ENCODE results near the gene PSD4.
"Not testable (repeated sequence)": the region's sequence is repeated elsewhere in the genome, so short reads cannot be mapped to it uniquely, and the experiment has no call there.

PSD4 gene

DNA sequence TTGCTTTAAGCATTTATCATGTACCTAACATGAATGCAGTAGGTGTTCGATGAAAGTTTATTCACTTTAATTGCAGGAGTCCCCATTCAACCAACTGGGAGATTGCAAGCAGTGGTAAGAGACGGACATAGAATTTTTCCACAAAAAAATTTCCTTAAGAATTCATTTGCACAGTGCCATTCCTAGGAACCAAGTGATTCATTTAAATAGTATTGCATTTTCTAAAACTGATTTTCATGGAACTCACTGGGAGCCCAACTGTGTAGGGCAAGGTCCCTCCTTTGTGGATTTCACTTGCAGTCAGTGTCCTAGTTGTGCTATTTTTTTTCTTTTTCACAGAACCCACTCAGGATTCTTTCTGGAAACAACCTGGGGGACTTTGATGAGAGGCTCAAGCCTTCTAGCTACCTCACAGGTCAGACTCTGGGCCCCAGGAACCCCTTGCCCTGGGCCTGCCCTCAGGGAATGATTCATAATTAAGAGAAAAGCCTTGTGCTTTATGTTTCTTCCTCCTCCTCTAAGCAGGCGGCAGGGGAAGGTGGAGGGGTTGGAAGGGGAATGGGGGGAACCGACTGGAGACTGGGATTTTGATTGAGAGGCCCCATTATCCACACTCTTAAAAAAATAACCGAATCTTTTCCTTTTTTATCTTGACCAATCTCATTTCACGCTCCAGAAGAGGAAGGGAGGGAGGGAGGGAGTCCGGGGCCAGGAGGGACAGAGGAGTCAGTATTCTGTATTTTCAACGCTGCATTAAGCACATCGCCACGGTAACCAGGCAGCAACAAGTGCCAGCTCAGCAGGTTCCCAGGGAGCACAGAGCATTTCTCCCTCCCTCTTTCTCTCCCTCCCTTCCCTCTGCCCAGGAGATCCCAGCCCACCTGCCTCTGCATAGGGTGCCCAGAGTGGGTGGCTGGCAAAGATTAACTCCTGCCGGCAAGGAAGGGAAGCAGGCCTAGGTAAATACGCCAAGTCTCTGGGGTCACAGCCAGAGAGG lies 51.8 kb downstream of the PSD4 start:
- DNase-seq, result no peak

DNA sequence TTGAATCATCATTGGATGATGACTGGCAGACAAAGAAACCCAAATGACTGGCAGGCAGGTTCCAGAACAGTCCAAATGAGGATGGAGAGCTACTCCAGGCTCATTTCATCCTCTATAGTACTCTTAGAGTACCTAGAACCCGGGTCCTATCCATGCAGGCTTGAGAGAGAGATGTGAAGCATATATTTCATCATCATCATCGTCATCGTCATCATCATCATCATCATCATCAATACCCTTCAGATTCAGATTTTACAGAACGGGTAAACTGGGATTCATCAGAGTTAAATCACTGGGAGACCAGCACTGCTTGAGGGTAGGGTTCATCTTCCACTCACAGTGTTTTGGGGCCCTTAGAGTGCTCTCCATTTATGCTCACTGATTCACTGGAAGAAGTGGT lies 52.7 kb downstream of the PSD4 start:
- DNase-seq, result no peak

DNA sequence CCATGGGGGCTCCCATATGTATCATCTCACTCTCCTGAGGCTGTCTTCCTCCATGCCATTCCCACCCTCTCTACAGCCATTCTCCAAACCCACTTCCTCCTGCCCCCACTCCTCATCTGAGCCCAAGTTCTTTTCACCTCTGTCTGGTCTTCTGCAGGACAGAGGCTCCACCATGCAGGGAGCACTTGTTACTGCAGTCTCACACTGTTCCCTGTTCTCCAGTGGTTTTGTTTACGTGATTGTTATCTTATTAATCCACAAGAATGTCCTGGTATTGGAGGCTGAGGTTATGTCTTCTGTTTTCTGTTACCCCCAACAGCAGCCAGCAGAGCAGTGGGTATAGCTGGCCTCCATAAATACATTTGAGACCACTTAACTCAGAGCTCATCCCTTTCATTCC lies 53.5 kb downstream of the PSD4 start:
- DNase-seq, result no peak

DNA sequence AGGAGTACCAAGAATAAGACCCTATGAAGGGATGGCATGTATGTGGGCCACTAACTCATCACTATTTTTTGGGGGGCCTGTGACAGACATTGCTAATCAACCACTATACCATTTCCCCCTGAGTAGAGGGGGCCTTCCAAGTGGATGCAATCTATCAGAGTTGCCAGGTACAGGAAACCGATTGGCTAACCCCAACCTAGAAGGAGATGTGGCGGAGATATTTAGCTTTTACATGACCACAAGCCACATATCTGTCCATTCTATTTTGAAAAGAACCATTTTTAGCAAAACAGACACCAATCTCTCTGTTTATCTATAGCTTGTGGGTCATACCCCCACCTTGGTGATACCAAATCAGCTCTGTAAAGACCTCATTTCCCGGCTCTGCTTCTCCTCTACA lies 53.9 kb downstream of the PSD4 start:
- DNase-seq, result peak; percentile 18

DNA sequence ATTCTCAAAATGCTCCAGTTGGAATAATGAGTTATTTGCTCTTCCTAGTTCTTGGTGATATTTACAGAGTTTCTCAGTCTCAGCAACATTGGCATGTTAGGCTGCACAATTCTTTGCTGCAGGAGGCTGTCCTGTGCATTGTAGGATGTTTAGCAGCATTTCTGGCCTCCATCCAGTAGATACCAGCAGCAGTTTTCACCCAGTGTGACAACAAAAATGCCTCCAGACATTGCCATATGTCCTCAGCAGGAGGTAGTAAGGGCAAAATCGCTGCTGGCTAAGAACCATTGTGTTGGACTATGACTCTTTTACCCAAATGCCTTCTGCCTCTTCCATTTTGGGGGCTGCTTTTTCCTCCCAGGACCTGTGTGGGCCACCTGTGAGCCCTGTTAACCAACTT lies 54.6 kb downstream of the PSD4 start:
- no peak for DNase-seq

DNA sequence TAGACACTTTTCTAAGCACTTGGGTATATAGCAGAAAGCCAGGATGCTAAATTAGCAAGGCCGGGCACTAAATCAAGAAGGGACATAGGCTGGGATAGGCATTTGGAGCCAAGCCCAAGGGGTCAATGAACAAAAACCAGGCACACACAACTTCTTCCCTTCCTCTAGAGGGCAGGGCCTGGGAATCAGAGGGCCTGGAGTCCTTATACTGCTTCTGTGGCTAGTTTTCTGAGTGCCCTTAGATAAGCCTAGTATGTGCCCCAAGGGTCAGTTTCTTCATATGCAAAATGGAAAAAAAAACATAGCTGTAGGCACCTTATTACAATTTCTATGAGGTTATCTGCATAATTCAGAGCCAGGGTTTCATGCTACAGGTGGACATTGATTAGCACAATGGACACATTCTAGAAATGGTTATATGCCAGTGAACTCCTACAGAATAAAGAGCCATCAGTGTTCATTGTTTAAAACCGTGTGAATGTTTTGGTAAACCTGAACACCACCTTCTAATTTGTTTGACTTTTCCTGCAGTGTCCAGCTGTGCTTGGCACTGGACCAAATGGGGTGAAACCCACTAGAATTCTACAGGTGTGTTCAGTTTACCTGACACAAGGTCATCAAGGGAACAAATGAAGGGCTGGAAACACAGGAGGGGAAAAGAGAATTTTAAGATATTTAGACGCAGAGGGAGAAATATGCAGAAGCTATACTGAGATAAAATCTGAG lies 55.4 kb downstream of the PSD4 start:
- no peak for DNase-seq

DNA sequence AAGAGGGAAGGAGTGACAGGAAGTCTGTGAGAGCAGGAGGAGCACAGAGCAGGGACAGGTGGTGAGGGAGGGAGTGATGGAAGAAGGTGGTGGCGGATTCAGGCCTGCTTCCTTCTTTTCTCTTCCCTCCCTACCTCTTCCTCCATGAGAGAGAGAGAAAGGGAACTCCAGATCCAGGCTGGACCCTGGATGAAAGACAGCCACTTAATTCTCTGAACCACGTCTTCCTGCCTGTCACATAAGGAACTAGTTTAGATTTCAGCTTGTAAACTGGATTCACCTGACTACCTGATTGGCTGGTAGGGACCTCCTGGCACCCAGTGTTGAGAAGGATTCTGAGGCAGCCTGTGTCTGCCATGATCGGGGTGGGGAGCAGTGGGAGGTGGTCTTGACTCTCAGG lies 56.0 kb downstream of the PSD4 start:
- no peak for DNase-seq

DNA sequence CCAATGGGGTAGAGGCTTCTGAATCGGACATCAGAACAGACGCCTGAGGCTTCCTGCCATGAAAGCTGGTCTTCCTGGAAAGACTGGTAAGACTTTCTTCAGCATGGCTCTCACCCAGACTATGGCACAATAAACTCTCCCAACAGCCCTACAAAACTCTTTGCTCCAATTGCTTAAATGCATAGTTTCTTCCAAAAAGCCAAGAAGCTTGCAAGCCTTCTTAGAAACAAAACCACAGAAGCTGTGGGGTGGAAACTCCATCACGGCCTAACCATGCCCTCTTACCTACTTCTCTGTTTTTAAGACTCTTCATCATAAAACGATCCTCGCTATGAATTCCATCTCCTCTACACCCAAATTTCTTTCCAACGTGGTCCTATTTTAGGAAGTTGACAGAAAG lies 56.8 kb downstream of the PSD4 start:
- no peak for DNase-seq

DNA sequence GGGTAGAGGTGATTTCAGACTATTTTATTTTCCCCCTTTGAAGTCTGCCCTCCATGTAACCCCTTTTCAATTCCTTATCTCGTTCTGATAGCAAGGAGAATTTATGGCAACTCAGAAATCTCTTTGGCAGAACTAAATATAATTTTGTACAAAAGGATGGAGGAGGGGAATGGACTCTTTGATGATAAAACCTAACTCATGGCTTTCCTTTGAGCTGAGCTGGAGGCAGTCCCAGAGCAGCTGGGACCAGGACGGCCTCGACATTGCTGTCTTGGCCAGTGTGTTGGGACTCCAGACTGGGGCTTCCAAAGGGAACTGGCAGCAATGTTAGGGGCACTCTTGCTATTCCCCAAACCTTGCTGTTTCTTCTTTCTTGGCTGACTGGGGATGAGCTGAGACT lies 57.3 kb downstream of the PSD4 start:
- DNase-seq, result no peak

DNA sequence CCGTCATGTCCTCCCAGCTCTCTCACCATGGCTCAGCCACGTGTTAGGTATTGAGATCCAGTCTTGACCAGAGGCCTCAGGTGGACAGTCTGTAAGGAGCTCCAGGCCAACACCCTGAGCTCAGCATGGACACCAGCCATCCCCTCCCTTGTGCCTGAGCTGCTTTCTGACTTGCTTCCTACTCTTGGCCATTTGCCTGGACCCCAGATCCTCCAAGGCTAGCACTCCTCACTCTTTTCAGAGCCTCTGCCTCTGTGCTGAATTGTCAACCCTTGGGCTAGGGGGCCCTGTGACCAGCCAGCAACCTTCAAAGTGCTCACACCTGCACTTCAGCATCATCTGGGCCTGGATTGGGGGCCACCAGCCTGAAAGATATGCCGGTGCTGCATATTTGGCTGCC lies 58.4 kb downstream of the PSD4 start:
- DNase-seq, result no peak

DNA sequence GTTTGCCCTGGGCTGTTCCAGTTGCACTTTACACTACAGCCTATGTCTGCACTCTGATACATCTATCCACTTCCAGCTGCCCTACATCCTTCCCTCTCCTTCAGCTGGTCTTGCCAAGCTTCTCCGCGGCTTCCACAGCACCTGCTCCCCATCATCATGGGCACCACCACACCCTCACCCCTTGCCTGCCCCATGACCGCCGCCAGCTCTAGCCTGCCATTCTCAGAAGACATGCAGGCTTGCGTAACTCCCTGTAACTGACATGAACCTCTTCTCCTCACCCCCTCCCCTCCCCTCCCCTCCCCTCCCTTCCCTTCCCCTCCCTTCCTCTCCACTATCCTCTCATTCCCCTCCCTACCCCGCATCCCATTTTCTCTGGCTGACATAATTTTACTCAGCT lies 59.0 kb downstream of the PSD4 start:
- no peak for DNase-seq

DNA sequence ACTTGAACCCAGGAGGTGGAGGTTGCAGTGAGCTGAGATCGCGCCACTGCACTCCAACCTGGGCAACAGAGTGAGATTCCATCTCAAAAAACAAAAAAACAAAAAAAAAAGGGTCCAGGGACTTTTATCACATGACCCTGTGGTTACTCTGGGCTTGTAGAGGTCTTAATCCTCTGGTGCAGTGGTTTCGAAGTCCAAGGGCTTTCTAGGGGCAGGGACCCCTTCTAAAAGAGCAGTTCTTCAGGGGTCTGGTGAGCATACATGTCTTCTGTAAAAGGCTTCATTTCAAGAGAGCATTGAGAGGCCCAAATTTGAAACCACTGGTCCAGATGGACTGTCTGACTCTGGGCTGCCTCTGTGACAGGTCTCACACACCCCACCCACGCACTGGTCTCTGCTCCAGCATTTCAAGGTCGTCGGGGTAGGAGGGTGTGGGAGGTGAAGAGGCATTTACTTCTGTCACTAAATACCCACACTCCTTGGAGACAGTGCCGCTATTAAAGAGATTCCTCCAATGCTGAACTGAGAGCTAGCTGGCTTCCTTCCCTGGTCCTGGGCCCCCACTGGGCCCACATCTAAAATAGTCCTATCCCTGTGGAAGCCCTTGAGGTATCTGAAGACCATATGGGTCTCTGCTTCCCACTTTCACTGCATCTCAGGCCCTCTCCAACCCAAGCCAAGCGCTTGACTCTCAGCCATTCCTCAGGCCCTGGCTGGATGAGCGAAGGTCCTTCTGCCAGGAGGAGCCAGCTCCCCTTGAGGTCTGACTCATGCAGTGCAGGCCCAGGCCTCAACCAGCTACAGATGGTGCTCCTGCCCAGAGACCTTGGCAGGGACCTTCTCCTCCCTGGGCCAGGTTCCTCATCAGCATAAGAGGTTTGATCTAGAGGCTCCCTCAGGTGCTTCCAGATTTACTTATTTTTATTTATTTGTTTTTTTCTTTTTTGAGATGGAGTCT lies 60.1 kb downstream of the PSD4 start:
- no peak for DNase-seq

DNA sequence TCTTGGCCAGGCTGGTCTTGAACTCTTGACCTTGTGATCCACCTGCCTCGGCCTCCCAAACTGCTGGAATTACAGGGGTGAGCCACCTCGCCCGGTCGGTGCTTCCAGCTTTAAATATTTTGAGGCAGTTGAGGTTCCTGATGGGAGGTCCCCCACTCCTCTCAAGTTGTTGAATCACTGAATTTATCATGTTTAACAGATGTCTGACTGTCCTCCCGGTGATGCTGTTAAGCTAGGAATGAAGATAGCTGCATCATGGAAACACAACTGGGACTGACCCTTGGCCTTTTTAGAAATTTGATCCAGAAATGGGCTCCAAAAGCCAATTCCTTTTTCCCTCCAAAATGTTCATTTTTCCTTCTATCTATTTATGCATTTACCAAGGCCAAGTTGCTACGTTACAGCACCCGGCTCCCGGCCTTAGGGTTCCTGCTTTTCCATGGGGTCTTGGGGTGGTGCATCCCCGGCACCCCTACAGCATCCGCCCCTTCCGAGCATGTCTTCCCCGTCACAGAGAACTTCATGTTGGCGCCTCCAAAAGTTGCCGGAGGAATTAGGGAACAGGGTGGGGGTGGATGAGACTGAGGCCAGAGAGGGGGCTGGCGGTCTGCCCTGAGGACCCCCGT lies 61.1 kb downstream of the PSD4 start:
- no peak for DNase-seq

DNA sequence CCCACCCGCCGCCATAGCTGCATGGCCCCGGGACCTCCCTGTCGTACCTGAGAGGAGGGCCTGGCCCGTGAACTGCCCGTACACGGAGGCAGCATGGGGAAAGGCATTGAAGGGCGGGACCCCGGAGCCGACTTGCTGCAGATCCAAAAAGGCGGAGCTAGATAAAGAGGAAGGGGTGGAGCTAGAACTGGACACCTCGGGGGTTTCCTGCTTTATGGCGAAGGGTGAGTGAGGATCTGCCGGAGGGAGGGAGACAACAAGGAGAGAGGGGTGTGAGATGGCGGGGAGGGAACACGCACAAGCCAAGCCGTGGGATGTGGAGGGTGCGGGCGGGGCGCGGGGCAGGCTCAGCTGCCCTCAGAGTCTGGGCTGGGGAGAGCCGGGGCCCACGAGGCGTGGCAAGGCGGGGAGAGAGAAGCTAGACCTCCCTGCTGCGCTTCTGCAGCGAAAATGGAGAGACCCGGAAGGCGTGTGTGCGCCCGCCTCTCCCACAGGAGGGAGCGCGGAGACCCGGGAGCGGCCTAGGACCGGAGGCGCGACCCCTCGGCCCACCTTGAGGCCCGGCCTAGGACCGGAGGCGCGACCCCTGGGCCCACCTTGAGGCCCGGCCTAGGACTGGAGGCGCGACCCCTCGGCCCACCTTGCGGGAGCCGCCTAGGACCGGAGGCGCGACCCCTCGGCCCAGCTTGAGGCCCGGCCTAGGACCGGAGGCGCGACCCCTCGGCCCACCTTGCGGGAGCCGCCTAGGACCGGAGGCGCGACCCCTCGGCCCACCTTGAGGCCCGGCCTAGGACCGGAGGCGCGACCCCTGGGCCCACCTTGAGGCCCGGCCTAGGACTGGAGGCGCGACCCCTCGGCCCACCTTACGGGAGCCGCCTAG lies 61.8 kb downstream of the PSD4 start:
- not testable (repeated sequence) for DNase-seq

DNA sequence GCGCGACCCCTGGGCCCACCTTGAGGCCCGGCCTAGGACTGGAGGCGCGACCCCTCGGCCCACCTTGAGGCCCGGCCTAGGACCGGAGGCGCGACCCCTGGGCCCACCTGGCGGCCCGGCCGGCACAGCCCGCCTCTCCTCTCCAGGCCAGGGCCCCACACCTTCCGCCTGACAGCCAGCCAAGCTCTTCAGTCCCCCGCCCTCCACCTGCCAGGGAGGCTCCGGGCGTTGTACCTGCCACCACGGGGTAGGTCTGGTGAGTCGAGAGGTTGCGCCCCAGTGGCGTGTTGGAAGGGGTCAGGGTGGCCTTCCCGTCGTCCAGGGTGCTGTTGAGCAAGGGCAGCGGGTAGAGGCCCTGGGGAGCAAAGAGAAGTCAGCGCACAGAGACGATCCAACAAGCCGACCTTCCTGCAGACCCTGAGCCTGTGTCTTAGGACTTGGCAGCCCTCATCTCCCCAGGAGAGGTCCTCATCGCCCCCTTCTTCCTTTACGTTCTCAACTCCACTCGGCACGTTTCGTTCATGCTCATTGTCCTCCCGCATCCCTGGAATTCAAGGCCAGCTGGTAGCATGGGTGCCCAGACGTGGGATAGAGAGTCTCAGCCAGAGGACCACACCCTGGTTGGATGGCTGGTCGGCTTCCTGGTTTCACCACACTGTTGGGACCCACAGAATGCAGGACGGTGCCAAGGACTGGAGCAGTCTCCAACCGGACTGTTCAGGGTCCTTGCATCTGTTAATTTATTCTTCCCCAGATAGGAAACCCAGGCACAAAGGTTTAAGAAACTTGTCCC lies 62.8 kb downstream of the PSD4 start:
- no peak for DNase-seq

DNA sequence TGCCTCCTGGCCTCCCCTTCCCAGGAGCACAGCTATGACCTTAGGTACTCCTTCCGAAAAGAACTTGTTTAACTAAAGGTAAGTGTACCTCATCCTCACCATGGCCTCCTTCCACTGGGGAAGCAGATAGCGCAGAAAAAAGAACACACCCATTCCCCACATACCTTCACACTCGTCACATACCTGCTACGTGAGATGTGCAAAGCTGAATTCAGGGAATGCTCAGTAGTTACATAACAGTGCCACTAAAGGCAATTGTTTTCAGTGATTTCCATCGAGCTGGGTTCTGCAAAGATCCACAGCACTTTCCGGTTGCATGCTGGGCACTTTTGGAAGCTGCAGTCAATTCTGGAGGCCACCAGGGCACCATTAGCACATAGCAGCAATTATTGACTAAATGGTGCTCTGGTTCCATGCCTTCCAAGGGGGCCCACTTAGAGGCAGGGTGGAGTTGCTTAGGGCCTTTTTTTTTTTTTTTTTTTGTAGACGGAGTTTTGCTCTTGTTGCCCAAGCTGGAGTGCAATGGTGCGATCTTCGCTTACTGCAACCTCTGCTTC lies 63.9 kb downstream of the PSD4 start:
- DNase-seq, result no peak

DNA sequence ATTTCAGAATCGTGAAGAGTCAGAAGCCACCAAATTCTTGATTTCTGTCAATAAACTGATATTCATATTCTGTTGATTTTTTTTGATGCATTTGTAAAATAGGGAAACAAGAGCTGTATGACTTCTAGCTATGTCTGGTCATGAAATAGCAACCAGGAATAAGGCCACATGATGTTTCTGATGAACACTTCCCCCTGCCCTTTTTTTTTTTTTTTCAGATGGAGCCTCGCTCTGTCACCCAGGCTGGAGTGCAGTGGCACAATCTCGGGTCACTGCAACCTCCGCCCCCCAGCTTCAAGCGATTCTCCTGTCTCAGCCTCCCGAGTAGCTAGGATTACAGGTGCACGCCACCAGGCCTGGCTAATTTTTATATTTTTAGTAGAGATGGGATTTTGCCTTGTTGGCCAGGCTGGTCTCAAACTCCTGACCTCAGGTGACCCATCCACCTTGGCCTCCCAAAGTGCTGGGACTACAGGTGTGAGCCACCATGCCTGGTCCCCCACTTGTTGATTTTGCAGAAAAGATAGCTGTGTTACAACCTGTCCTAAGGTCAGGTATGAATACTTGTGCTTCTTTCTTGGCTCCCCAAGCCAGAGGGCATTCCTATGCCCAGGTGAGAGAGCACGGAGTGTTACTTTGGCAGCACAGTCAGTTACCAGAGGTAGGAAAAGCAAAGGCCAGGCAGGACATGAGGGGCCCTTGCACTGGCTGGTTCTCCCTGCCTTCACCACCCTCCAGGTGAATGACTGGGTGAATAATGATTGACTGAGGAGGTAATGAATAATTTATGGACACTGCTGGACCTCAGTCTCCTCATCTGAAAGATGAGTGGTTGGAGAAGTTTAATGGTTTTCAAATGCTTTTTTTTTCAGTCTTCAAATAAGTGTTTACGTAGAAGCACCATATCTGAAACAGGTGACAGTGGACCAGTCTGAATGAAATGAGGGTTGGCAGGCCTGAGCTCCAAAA lies 65.4 kb downstream of the PSD4 start:
- no peak for DNase-seq

DNA sequence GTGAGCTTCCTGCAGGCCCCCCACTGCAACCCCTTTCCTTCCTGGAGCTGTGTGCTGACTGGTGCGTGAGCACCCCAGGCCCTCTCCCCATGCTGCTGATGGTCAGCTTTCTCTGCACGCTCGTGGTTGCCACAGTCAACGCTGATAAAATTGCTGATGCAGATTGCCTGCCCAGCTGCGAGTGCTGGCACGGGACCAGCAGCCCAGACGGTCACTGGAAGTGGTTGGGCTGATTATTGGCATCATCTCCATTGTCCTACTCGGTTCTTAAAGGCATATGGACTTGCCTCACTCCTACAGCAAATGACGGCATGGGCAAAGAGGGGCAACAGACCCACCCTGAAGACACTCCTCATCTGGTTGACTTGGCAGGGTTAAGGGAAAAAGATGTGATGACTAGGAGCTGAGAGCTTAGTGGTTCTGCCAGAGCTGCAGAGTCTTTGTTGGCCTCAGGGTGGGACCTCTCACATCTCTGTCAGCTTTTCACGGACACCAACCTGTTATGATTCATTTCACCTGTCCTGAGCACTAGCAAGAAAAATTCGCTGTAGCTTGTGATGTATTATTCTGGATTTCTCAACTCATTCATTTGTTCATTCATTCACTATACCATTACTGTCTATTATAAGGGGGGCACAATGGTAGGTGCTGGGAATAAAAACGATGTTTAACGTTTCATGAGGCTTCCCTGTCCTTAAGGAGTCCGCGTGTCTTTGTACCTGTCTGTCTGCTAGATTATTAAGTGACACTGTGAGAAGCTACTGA lies 66.6 kb downstream of the PSD4 start:
- no peak for DNase-seq

Measured in activated CD4-positive, alpha-beta T cell treated with anti-CD3 and anti-CD28 coated beads, Interleukin-10, Interleukin-2, amounts not matched to agents 100 ng/mL and 50 ng/mL, durations not matched to agents 16 hours and 8 hours (primary cell).